ENCODE results near the gene ZBTB33.

DNA sequence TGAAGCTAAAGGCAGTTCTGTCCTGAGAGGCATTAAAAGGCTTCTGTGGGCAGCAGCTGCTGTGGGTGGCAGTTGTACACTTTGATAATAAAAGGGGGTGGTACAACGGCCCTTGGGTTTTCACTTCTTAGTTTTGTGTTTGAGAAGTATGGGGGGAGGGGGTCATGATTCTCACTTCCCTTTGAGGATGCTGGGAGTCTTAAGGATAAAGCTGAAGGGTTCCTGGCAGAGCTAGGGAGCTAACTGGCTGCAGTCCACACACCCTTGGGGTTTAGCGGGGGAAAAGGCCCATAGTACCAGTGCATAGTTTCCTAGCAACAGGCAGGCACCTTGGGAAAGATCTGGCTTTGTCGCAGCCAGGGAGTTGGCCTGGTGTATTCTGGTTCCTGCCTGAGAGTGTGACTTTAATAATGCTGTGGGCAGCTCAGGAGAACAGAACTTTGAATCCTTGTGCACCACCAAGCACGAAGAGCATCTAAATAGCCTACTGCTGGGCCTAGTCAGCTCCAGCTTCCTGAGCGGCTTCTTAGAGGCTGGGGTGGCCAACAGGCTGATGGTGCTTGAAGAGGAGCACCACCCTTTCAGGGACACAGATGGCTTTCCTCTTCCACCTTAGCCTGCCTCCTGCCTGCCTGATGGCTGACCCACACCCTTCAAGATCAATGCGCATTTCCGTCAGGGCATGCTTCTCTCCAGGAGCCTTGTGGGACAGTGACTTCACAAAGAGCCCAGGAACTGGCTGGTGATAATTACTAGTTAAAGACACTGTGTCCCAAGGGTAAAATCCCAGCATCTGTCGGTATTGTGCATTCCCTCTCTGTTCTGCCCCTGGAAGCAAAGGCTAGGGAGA is 12.5 kb downstream of the ZBTB33 start:
- no peak for TF ChIP-seq GABPA (IDR thresholded peaks at IDR 0.05 in 1 of 2, conservative IDR thresholded peaks at IDR 0.05 in 1 of 2)
- TF ChIP-seq, protein P1, sequence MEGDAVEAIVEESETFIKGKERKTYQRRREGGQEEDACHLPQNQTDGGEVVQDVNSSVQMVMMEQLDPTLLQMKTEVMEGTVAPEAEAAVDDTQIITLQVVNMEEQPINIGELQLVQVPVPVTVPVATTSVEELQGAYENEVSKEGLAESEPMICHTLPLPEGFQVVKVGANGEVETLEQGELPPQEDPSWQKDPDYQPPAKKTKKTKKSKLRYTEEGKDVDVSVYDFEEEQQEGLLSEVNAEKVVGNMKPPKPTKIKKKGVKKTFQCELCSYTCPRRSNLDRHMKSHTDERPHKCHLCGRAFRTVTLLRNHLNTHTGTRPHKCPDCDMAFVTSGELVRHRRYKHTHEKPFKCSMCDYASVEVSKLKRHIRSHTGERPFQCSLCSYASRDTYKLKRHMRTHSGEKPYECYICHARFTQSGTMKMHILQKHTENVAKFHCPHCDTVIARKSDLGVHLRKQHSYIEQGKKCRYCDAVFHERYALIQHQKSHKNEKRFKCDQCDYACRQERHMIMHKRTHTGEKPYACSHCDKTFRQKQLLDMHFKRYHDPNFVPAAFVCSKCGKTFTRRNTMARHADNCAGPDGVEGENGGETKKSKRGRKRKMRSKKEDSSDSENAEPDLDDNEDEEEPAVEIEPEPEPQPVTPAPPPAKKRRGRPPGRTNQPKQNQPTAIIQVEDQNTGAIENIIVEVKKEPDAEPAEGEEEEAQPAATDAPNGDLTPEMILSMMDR (IDR thresholded peaks at IDR 0.05; ENCODE audit: low read depth, low read length, missing input control): no peak
- TF ChIP-seq SP1 (IDR thresholded peaks at IDR 0.05): no peak
- TF ChIP-seq, protein P2, sequence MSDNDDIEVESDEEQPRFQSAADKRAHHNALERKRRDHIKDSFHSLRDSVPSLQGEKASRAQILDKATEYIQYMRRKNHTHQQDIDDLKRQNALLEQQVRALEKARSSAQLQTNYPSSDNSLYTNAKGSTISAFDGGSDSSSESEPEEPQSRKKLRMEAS (IDR thresholded peaks at IDR 0.05): no peak
- TF ChIP-seq RAD21 (IDR thresholded peaks at IDR 0.05): no peak
- no peak for TF ChIP-seq FOXA2 (IDR thresholded peaks at IDR 0.05)
- TF ChIP-seq HNF4A (conservative IDR thresholded peaks at IDR 0.05): no peak
- no peak for TF ChIP-seq RXRA (IDR thresholded peaks at IDR 0.05)
- no peak for TF ChIP-seq YY1 (IDR thresholded peaks at IDR 0.05)
- TF ChIP-seq JUND (IDR thresholded peaks at IDR 0.05): no peak
- TF ChIP-seq, protein P3, sequence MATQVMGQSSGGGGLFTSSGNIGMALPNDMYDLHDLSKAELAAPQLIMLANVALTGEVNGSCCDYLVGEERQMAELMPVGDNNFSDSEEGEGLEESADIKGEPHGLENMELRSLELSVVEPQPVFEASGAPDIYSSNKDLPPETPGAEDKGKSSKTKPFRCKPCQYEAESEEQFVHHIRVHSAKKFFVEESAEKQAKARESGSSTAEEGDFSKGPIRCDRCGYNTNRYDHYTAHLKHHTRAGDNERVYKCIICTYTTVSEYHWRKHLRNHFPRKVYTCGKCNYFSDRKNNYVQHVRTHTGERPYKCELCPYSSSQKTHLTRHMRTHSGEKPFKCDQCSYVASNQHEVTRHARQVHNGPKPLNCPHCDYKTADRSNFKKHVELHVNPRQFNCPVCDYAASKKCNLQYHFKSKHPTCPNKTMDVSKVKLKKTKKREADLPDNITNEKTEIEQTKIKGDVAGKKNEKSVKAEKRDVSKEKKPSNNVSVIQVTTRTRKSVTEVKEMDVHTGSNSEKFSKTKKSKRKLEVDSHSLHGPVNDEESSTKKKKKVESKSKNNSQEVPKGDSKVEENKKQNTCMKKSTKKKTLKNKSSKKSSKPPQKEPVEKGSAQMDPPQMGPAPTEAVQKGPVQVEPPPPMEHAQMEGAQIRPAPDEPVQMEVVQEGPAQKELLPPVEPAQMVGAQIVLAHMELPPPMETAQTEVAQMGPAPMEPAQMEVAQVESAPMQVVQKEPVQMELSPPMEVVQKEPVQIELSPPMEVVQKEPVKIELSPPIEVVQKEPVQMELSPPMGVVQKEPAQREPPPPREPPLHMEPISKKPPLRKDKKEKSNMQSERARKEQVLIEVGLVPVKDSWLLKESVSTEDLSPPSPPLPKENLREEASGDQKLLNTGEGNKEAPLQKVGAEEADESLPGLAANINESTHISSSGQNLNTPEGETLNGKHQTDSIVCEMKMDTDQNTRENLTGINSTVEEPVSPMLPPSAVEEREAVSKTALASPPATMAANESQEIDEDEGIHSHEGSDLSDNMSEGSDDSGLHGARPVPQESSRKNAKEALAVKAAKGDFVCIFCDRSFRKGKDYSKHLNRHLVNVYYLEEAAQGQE (IDR thresholded peaks at IDR 0.05): no peak
